ENCODE results near the gene DCXR. TPM values are rescaled to one million over a fixed set of nuclear protein-coding genes. Genes with fewer than 3 reads are reported as not detected.

Gene DCXR
- total RNA-seq, 1 experiment from 2014 or later: 306 TPM

DNA sequence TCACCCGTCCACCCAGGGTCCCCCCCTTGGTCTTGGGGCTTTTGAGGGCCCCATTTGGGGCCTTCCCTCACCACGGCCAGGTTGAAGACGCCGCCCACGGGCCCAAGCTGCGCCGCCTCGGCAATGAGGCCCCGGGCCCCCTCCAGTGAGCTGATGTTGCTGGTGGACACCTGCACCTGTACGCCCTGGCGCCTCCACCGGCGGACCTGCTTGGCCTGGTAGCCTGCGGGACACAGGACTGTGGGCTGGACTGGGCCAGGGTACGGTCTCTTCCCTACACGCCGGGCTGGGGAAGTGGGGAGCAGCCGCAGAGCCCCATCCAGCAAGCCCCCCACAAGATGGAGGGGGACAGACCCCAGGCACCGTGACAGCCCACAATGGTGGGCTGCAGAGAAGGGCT lies 45.0 kb upstream of the DCXR start:
- peaks cover 67 to 82% of the 10 kb centered on the region in 2 experiments for H3K36me3 ChIP-seq (ENCODE audit: control insufficient read depth in 1 of 2, insufficient read depth in 2 of 2, low read length in 2 of 2)
- POLR2A ChIA-PET: interaction anchor here (1.4 kb wide), 1 partner anchor 16 kb away, joined by 4 read pairs; the partner anchor contains the start of gene FASN
- H3K9me2 ChIP-seq (ENCODE audit: insufficient read depth): no peaks in the 10 kb centered on the region

DNA sequence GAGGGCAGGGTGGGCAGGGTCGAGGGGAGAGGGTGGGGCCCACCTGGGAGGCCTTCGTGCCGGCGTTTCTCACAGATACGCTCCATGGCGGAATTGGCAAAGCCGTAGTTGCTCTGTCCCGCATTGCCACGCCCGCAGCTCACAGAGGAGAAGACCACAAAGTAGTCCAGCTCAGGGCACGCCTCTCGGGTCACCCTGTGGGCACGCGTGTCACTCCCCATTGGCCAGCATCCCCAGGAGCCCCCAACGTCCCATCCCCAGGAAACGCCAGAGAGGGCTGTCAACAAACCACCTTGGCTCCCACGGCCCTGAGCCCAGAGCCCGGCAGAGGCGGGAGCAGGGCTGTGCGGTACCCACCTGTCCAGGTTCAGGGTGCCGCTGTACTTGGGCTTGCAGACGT lies 44.5 kb upstream of the DCXR start:
- Histone ChIP-seq H3K27me3 (ENCODE audit: insufficient read depth, low read length) (no peaks in the 10 kb centered on the region), H3K4me1 (ENCODE audit: control insufficient read depth in 1 of 2, insufficient read depth in 2 of 2, low read length in 2 of 2) (no peaks in the 10 kb centered on the region), H3K9me2 (ENCODE audit: insufficient read depth) (no peaks in the 10 kb centered on the region), H2AFZ (ENCODE audit: low read depth, low read length, poor library complexity, severe bottlenecking) (no peak overlapping the region), H3K9me3 (ENCODE audit: control insufficient read depth in 1 of 2, insufficient read depth in 1 of 2, low read depth in 1 of 2, low read length in 2 of 2) (no peaks in the 10 kb centered on the region), H3K9ac (ENCODE audit: low read length) (no peak overlapping the region), H3K79me2 (ENCODE audit: insufficient read depth, low read length) (peaks cover 18% of the 10 kb centered on the region; the same call in 1 of the 2 replicates), H4K20me1 (ENCODE audit: insufficient read depth) (peaks cover 9% of the 10 kb centered on the region; the same call in 1 of the 2 replicates), H3K27ac (ENCODE audit: low read depth, low read length) (no peak overlapping the region), H3K4me2 (ENCODE audit: low read length) (no peak overlapping the region), H3K36me3 (ENCODE audit: control insufficient read depth in 1 of 2, insufficient read depth in 2 of 2, low read length in 2 of 2) (peaks cover 62 to 77% of the 10 kb centered on the region in 2 experiments), H3K4me3 (replicated peaks in 1 of 2; ENCODE audit: low read depth in 1 of 2, low read length in 2 of 2) (no peak overlapping the region)
- no TSS peak for BruUV-seq (replicated peaks)
- intact Hi-C loops (cut with micrococcal nuclease): no loop called here
- RAD21 ChIA-PET (ENCODE audit: low non-redundant PET in 1 of 2, low total read pairs in 2 of 2, uncharacterized antibody in 2 of 2, unreplicated experiment in 2 of 2): no interaction called here
- DNase-seq (ENCODE audit: low read depth, low spot score): no peak
- no peak for ATAC-seq
- CTCF ChIA-PET: no interaction called here
- POLR2A ChIA-PET: interaction anchor here (1.4 kb wide), 1 partner anchor 16 kb away, joined by 4 read pairs; the partner anchor contains the start of gene FASN
- TF ChIP-seq, protein P1, sequence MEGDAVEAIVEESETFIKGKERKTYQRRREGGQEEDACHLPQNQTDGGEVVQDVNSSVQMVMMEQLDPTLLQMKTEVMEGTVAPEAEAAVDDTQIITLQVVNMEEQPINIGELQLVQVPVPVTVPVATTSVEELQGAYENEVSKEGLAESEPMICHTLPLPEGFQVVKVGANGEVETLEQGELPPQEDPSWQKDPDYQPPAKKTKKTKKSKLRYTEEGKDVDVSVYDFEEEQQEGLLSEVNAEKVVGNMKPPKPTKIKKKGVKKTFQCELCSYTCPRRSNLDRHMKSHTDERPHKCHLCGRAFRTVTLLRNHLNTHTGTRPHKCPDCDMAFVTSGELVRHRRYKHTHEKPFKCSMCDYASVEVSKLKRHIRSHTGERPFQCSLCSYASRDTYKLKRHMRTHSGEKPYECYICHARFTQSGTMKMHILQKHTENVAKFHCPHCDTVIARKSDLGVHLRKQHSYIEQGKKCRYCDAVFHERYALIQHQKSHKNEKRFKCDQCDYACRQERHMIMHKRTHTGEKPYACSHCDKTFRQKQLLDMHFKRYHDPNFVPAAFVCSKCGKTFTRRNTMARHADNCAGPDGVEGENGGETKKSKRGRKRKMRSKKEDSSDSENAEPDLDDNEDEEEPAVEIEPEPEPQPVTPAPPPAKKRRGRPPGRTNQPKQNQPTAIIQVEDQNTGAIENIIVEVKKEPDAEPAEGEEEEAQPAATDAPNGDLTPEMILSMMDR (IDR thresholded peaks at IDR 0.05 in 2 of 3, conservative IDR thresholded peaks at IDR 0.05 in 1 of 3; ENCODE audit: borderline replicate concordance in 1 of 3, insufficient read depth in 1 of 3, low read depth in 2 of 3, low read length in 2 of 3): no peak
- TF ChIP-seq, protein P2, sequence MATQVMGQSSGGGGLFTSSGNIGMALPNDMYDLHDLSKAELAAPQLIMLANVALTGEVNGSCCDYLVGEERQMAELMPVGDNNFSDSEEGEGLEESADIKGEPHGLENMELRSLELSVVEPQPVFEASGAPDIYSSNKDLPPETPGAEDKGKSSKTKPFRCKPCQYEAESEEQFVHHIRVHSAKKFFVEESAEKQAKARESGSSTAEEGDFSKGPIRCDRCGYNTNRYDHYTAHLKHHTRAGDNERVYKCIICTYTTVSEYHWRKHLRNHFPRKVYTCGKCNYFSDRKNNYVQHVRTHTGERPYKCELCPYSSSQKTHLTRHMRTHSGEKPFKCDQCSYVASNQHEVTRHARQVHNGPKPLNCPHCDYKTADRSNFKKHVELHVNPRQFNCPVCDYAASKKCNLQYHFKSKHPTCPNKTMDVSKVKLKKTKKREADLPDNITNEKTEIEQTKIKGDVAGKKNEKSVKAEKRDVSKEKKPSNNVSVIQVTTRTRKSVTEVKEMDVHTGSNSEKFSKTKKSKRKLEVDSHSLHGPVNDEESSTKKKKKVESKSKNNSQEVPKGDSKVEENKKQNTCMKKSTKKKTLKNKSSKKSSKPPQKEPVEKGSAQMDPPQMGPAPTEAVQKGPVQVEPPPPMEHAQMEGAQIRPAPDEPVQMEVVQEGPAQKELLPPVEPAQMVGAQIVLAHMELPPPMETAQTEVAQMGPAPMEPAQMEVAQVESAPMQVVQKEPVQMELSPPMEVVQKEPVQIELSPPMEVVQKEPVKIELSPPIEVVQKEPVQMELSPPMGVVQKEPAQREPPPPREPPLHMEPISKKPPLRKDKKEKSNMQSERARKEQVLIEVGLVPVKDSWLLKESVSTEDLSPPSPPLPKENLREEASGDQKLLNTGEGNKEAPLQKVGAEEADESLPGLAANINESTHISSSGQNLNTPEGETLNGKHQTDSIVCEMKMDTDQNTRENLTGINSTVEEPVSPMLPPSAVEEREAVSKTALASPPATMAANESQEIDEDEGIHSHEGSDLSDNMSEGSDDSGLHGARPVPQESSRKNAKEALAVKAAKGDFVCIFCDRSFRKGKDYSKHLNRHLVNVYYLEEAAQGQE (IDR thresholded peaks at IDR 0.05; ENCODE audit: low read depth): no peak
- TF ChIP-seq EZH2phosphoT487 (IDR thresholded peaks at IDR 0.05; ENCODE audit: borderline replicate concordance): no peak
- TF ChIP-seq EZH2 (IDR thresholded peaks at IDR 0.05): no peak
- TF ChIP-seq, protein P3, sequence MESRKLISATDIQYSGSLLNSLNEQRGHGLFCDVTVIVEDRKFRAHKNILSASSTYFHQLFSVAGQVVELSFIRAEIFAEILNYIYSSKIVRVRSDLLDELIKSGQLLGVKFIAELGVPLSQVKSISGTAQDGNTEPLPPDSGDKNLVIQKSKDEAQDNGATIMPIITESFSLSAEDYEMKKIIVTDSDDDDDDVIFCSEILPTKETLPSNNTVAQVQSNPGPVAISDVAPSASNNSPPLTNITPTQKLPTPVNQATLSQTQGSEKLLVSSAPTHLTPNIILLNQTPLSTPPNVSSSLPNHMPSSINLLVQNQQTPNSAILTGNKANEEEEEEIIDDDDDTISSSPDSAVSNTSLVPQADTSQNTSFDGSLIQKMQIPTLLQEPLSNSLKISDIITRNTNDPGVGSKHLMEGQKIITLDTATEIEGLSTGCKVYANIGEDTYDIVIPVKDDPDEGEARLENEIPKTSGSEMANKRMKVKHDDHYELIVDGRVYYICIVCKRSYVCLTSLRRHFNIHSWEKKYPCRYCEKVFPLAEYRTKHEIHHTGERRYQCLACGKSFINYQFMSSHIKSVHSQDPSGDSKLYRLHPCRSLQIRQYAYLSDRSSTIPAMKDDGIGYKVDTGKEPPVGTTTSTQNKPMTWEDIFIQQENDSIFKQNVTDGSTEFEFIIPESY (IDR thresholded peaks at IDR 0.05; ENCODE audit: extremely low read depth, insufficient replicate concordance, low read length): no peak
- no peak for TF ChIP-seq EGR1 (IDR thresholded peaks at IDR 0.05; ENCODE audit: low read depth)
- no peak for TF ChIP-seq TCF7L2 (IDR thresholded peaks at IDR 0.05; ENCODE audit: borderline replicate concordance, extremely low read depth, insufficient read depth, insufficient read length)
- TF ChIP-seq JUND (IDR thresholded peaks at IDR 0.05): no peak
- no peak for TF ChIP-seq ELF1 (IDR thresholded peaks at IDR 0.05; ENCODE audit: borderline replicate concordance, low read depth)

More for the DNA sequence above, 45.0 kb upstream of the DCXR start:
- intact Hi-C loops (cut with micrococcal nuclease): no loop called here
- H3K27me3 ChIP-seq (ENCODE audit: insufficient read depth, low read length): no peaks in the 10 kb centered on the region
- H3K4me2 ChIP-seq (ENCODE audit: low read length): no peak overlapping the region
- H3K4me1 ChIP-seq (ENCODE audit: control insufficient read depth in 1 of 2, insufficient read depth in 2 of 2, low read length in 2 of 2): no peaks in the 10 kb centered on the region
- BruUV-seq (replicated peaks): no TSS peak
- no peak overlapping the region for H3K4me3 ChIP-seq (replicated peaks in 1 of 2; ENCODE audit: low read depth in 1 of 2, low read length in 2 of 2)
- no peak for TF ChIP-seq EGR1 (IDR thresholded peaks at IDR 0.05; ENCODE audit: low read depth)
- TF ChIP-seq ELF1 (IDR thresholded peaks at IDR 0.05; ENCODE audit: borderline replicate concordance, low read depth): no peak
- no peak for TF ChIP-seq ZFX (IDR thresholded peaks at IDR 0.05)
- TF ChIP-seq POLR2AphosphoS5 (IDR thresholded peaks at IDR 0.05; ENCODE audit: low read depth, low read length): no peak
- TF ChIP-seq SP1 (IDR thresholded peaks at IDR 0.05; ENCODE audit: low read depth): no peak
- no peak for TF ChIP-seq ZNF274 (IDR thresholded peaks at IDR 0.05; ENCODE audit: low read depth, low read length)
- no peak for TF ChIP-seq RAD21 (IDR thresholded peaks at IDR 0.05; ENCODE audit: low read depth)
- TF ChIP-seq POLR2A (IDR thresholded peaks at IDR 0.05; ENCODE audit: borderline replicate concordance, extremely low read depth, insufficient read depth, insufficient read length): no peak
- ChIA-PET CTCF (no interaction called here), RAD21 (ENCODE audit: low non-redundant PET in 1 of 2, low total read pairs in 2 of 2, uncharacterized antibody in 2 of 2, unreplicated experiment in 2 of 2) (no interaction called here)
- DNase-seq (ENCODE audit: low read depth, low spot score) (no peak), ATAC-seq (no peak)
- H2AFZ ChIP-seq (ENCODE audit: low read depth, low read length, poor library complexity, severe bottlenecking): no peak overlapping the region
- no peaks in the 10 kb centered on the region for H3K9me3 ChIP-seq (ENCODE audit: control insufficient read depth in 1 of 2, insufficient read depth in 1 of 2, low read depth in 1 of 2, low read length in 2 of 2)
- H3K79me2 ChIP-seq (ENCODE audit: insufficient read depth, low read length): peaks cover 21% of the 10 kb centered on the region; the same call in 1 of the 2 replicates
- no peak overlapping the region for H3K27ac ChIP-seq (ENCODE audit: low read depth, low read length)
- H4K20me1 ChIP-seq (ENCODE audit: insufficient read depth): peaks cover 9% of the 10 kb centered on the region; the same call in 1 of the 2 replicates
- no peak overlapping the region for H3K9ac ChIP-seq (ENCODE audit: low read length)
